IMR-90 (cell line): Measurements from ENCODE around the gene USB1. TPM values are rescaled to one million over a fixed set of nuclear protein-coding genes. Genes with fewer than 3 reads are reported as not detected.
A peak's percentile ranks its signal among the peaks of the same experiment; 100 is the strongest.

ENCODE experiments used
- ATAC-seq: fragments of 200-7000 bp; cut with Tn5 transposase; 2 replicates; pipeline ENCODE4 v1.9.1; 2020; ENCODE audit warnings: low read depth, mild to moderate bottlenecking, moderate library complexity
- BruUV-seq: library from RNA; stranded (reverse); fragments of 400-500 nt; replicated peaks from 2 replicates; lab custom pipeline; 2021; lab: Mats Ljungman, UMichigan
- CTCF ChIA-PET: fragments of 300-600 bp; formaldehyde crosslinking; extraction: SDS; loops from one replicate; lab custom pipeline; 2021; ENCODE audit warnings: antibody characterized with exemption; lab: Yijun Ruan, JAX
- POLR2A ChIA-PET: fragments of 300-600 bp; sonication (Branson Sonifier 250); formaldehyde crosslinking; loops from one replicate; lab custom pipeline; 2022; ENCODE audit warnings: antibody characterized with exemption; ENCODE audit not compliant: unreplicated experiment; lab: Charles Lee
- DNase-seq: peaks from one replicate; pipeline ENCODE4 v3.0.0; 2013
- H2AFZ ChIP-seq: replicated peaks from 2 replicates; pipeline ENCODE3; 2013; ENCODE audit warnings: low read length, mild to moderate bottlenecking; ENCODE audit not compliant: poor library complexity
- H2AK5ac ChIP-seq: 2 replicates; pipeline ENCODE4 v1.6.1; 2013; ENCODE audit warnings: low read depth, low read length, inconsistent platforms
- H2AK9ac ChIP-seq: replicated peaks from 2 replicates; pipeline ENCODE3; 2013; ENCODE audit warnings: mild to moderate bottlenecking, low read depth, low read length, moderate library complexity; ENCODE audit not compliant: poor library complexity
- H2BK120ac ChIP-seq: 2 replicates; pipeline ENCODE4 v1.6.1; 2013; ENCODE audit warnings: low read depth, low read length, inconsistent platforms
- H2BK15ac ChIP-seq: 3 replicates; pipeline ENCODE4 v1.6.1; 2013; ENCODE audit warnings: low read depth, low read length, inconsistent platforms
- H2BK20ac ChIP-seq: 2 replicates; pipeline ENCODE4 v1.6.1; 2013; ENCODE audit warnings: low read depth, mild to moderate bottlenecking, inconsistent platforms, low read length, moderate library complexity
- H2BK5ac ChIP-seq: 2 replicates; pipeline ENCODE4 v1.6.1; 2013; ENCODE audit warnings: mild to moderate bottlenecking, low read depth, low read length, inconsistent platforms; ENCODE audit not compliant: poor library complexity, severe bottlenecking
- H3K14ac ChIP-seq: replicated peaks from 2 replicates; pipeline ENCODE4 v1.6.1; 2013; ENCODE audit warnings: low read depth, low read length, inconsistent platforms
- H3K18ac ChIP-seq: 2 replicates; pipeline ENCODE4 v1.6.1; 2013; ENCODE audit warnings: low read depth, low read length, control low read depth
- H3K23ac ChIP-seq: 2 replicates; pipeline ENCODE4 v1.6.1; 2013; ENCODE audit warnings: low read depth, low read length, inconsistent platforms
- H3K27ac ChIP-seq: 2 replicates; pipeline ENCODE4 v1.5.1; 2013; ENCODE audit warnings: mild to moderate bottlenecking, control low read depth, low read length; ENCODE audit not compliant: insufficient read depth
- H3K27me3 ChIP-seq: 2 replicates; pipeline ENCODE4 v1.6.1; 2013; ENCODE audit warnings: low read length; ENCODE audit not compliant: control insufficient read depth, insufficient read depth
- H3K36me3 ChIP-seq: 2 replicates; pipeline ENCODE4 v1.6.1; 2013; ENCODE audit warnings: low read length, mixed read lengths; ENCODE audit not compliant: control insufficient read depth, insufficient read depth
- H3K4ac ChIP-seq: 2 replicates; pipeline ENCODE4 v1.6.1; 2013; ENCODE audit warnings: low read depth, low read length, inconsistent platforms
- H3K4me1 ChIP-seq: 2 replicates; pipeline ENCODE4 v1.6.1; 2013; ENCODE audit warnings: low read length, mixed read lengths; ENCODE audit not compliant: control insufficient read depth, insufficient read depth
- H3K4me2 ChIP-seq: 2 replicates; pipeline ENCODE4 v1.6.1; 2013; ENCODE audit warnings: low read depth, mild to moderate bottlenecking, control low read depth, low read length, moderate library complexity
- H3K4me3 ChIP-seq: 2 replicates; pipeline ENCODE4 v1.5.1; 2013; ENCODE audit warnings: low read depth, mild to moderate bottlenecking, control low read depth, low read length, moderate library complexity; ENCODE audit not compliant: insufficient read depth
- H3K56ac ChIP-seq: 2 replicates; pipeline ENCODE4 v1.6.1; 2013; ENCODE audit warnings: low read length, inconsistent platforms; ENCODE audit not compliant: insufficient read depth; ENCODE audit errors: extremely low read depth
- H3K79me1 ChIP-seq, 2 experiments: 2 replicates each; pipeline ENCODE4 v1.6.1; 2013; ENCODE audit warnings: low read length in 2 of 2, inconsistent platforms in 1 of 2, low read depth in 1 of 2
- H3K9ac ChIP-seq: 2 replicates; pipeline ENCODE4 v1.6.1; 2013; ENCODE audit warnings: low read depth, low read length, control low read depth
- H3K9me1 ChIP-seq: 2 replicates; pipeline ENCODE4 v1.6.1; 2013; ENCODE audit warnings: low read length, inconsistent platforms; ENCODE audit not compliant: insufficient read depth
- H3K9me3 ChIP-seq: 2 replicates; pipeline ENCODE4 v1.6.1; 2013; ENCODE audit warnings: low read length; ENCODE audit not compliant: control insufficient read depth, insufficient read depth
- H4K20me1 ChIP-seq: 2 replicates; pipeline ENCODE4 v1.6.1; 2013; ENCODE audit warnings: low read length, inconsistent platforms; ENCODE audit not compliant: insufficient read depth
- H4K5ac ChIP-seq: 2 replicates; pipeline ENCODE4 v1.6.1; 2013; ENCODE audit warnings: mild to moderate bottlenecking, low read depth, low read length, control low read depth
- H4K8ac ChIP-seq, 2 experiments: 2 replicates each; pipeline ENCODE4 v1.6.1; 2013; ENCODE audit warnings: low read depth in 2 of 2, low read length in 2 of 2, control low read depth in 1 of 2, inconsistent platforms in 1 of 2
- H4K91ac ChIP-seq: 2 replicates; pipeline ENCODE4 v1.6.1; 2013; ENCODE audit warnings: low read depth, low read length, inconsistent platforms; ENCODE audit not compliant: insufficient read depth
- BHLHE40 ChIP-seq: fragments of 150-350 bp; IDR thresholded peaks from 2 replicates; pipeline ENCODE4 v1.6.1; 2016; ENCODE audit warnings: mild to moderate bottlenecking, low read depth, low read length
- CHD1 ChIP-seq: IDR thresholded peaks from 2 replicates; pipeline ENCODE4 v1.6.1; 2012; ENCODE audit warnings: low read depth, low read length, improper control_type of control experiment
- CTCF ChIP-seq: conservative IDR thresholded peaks from 2 replicates; pipeline ENCODE4 v1.5.1; 2012; ENCODE audit warnings: mild to moderate bottlenecking, low read depth, low read length, improper control_type of control experiment
- FOS ChIP-seq: fragments of 150-350 bp; IDR thresholded peaks from 2 replicates; pipeline ENCODE4 v1.6.1; 2016; ENCODE audit warnings: low read depth, low read length
- MAFK ChIP-seq: IDR thresholded peaks from 2 replicates; pipeline ENCODE4 v1.6.1; 2012; ENCODE audit warnings: low read depth, low read length, improper control_type of control experiment
- RAD21 ChIP-seq: IDR thresholded peaks from 2 replicates; pipeline ENCODE4 v1.6.1; 2012; ENCODE audit warnings: low read length, improper control_type of control experiment
- RFX5 ChIP-seq: IDR thresholded peaks from 2 replicates; pipeline ENCODE4 v1.8.0; 2012; ENCODE audit warnings: low read depth, mild to moderate bottlenecking, low read length, moderate library complexity
- SMC3 ChIP-seq: fragments of 150-350 bp; IDR thresholded peaks from 2 replicates; pipeline ENCODE4 v1.6.1; 2016; ENCODE audit warnings: low read depth, mild to moderate bottlenecking, antibody characterized with exemption, low read length, moderate library complexity
- WGBS, 2 experiments: methylation state at CpG; one replicate each; pipeline versions ENCODE4 v1.1.5 to v1.1.7; 2013; ENCODE audit warnings: missing lambda C conversion rate in 2 of 2; ENCODE audit not compliant: insufficient read length in 1 of 2; ENCODE audit errors: extremely low coverage in 2 of 2; 5-methylcytosine and 5-hydroxymethylcytosine counted together
- dilution Hi-C: fragments of 300-500 bp; cut with HindIII; formaldehyde crosslinking; loops from one replicate; pipeline ENCODE4 v1.14.3; 2018; ENCODE audit warnings: low sequenced_read_pairs; ENCODE audit not compliant: unreplicated experiment
- in situ Hi-C: fragments of 300-500 bp; cut with MboI; formaldehyde crosslinking; loops from 3 replicates; pipeline ENCODE4 v1.14.3; 2019; ENCODE audit warnings: low sequenced_read_pairs, inconsistent platforms, mixed read lengths
- intact Hi-C: fragments of 100-400 bp; cut with micrococcal nuclease; formaldehyde crosslinking; loops from 2 replicates; pipeline ENCODE4 v1.10.0; 2022
- polyA plus RNA-seq, 3 experiments: library from polyadenylated mRNA; depleted of rRNA; stranded (reverse); fragments of >200 nt; gene quantifications; 2 replicates each; pipeline ENCODE4 v1.2.3, GENCODE V29; 2012; ENCODE audit warnings: low replicate concordance in 1 of 3
- total RNA-seq: library from RNA; depleted of rRNA; stranded (reverse); fragments of >200 nt; gene quantifications from 2 replicates; pipeline ENCODE4 v1.2.3, GENCODE V29; 2012

Gene USB1
- total and polyA plus RNA-seq, 2 of the 4 experiments (the other 2 are of a cell fraction): 45.9 to 94.9 TPM

- no peak overlapping the region for H2AK9ac ChIP-seq
- ChIA-PET POLR2A (no interaction called here), CTCF (no interaction called here)
- in situ Hi-C loops (no loop called here), intact Hi-C loops (no loop called here), dilution Hi-C loops (no loop called here)
- no peaks in the 10 kb centered on the region; the same call in 1 of the 2 replicates for H3K9me1 ChIP-seq
- ATAC-seq: no peak
- no peak overlapping the region for H2BK120ac ChIP-seq
- H3K27me3 ChIP-seq: peaks cover 1% of the 10 kb centered on the region; the same call in 1 of the 2 replicates
- no peak for DNase-seq
- H3K23ac ChIP-seq: no peak overlapping the region
- H2BK15ac ChIP-seq: no peak overlapping the region
- no peak overlapping the region for H3K14ac ChIP-seq
- H3K18ac ChIP-seq: no peak overlapping the region
- H3K9me3 ChIP-seq: no peaks in the 10 kb centered on the region
- no peaks in the 10 kb centered on the region for H3K79me1 ChIP-seq
- H3K36me3 ChIP-seq: no peaks in the 10 kb centered on the region
- H3K56ac ChIP-seq: no peak overlapping the region
- H2BK20ac ChIP-seq: no peak overlapping the region
- no peak overlapping the region for H3K4ac ChIP-seq
- H3K9ac ChIP-seq: no peak overlapping the region
- H4K20me1 ChIP-seq: no peaks in the 10 kb centered on the region
- H2BK5ac ChIP-seq: no peak overlapping the region
- H2AFZ ChIP-seq: peak overlapping the region; percentile 58
- no peak overlapping the region for H4K5ac ChIP-seq
- TF ChIP-seq BHLHE40 (no peak), RAD21 (no peak), RFX5 (no peak), MAFK (no peak), CTCF (no peak), FOS (no peak), CHD1 (no peak), SMC3 (no peak)
- no peaks in the 10 kb centered on the region for H3K4me1 ChIP-seq
- no peak overlapping the region for H2AK5ac ChIP-seq
- H3K4me2 ChIP-seq: no peak overlapping the region
- no peak overlapping the region for H3K4me3 ChIP-seq
- WGBS, 2 experiments: 87% methylated on average over 11 of the region's 22 CpGs; no CpG with 5 or more reads in 1 of the 2 experiments
- H3K27ac ChIP-seq: no peak overlapping the region
- no peak overlapping the region for H4K91ac ChIP-seq
- BruUV-seq: no TSS peak
- no peak overlapping the region for H4K8ac ChIP-seq
Observed at GRCh38 chr16:58042001-58042885, 41.0 kb downstream of the USB1 start.
